Measurements from ENCODE around the gene SCIN.
"Not testable (repeated sequence)": the region's sequence is repeated elsewhere in the genome, so short reads cannot be mapped to it uniquely, and the experiment has no call there.

SCIN gene

GRCh38 chr7:12690041-12690878 lies 119.7 kb downstream of the SCIN start:
- DNase-seq, result no peak

- not testable (repeated sequence) for DNase-seq
These were observed 120.9 kb downstream of the SCIN start for GRCh38 chr7:12691388-12691787.

- no peak for DNase-seq
These were observed 121.5 kb downstream of the SCIN start for GRCh38 chr7:12692035-12692434.

- no peak for DNase-seq
These were observed 122.1 kb downstream of the SCIN start for GRCh38 chr7:12692479-12693259.

GRCh38 chr7:12694817-12695216 lies 124.3 kb downstream of the SCIN start:
- DNase-seq, result no peak

GRCh38 chr7:12695965-12696364 lies 125.4 kb downstream of the SCIN start:
- no peak for DNase-seq

- DNase-seq, result no peak
These were observed 128.8 kb downstream of the SCIN start for GRCh38 chr7:12699299-12699698.

GRCh38 chr7:12701433-12701832 lies 130.9 kb downstream of the SCIN start:
- no peak for DNase-seq

- no peak for DNase-seq
These were observed 133.4 kb downstream of the SCIN start for GRCh38 chr7:12703881-12704280.

GRCh38 chr7:12705878-12706277 lies 135.4 kb downstream of the SCIN start:
- no peak for DNase-seq

- DNase-seq, result no peak
These were observed 136.5 kb downstream of the SCIN start for GRCh38 chr7:12706900-12707536.

- DNase-seq, result no peak
These were observed 137.8 kb downstream of the SCIN start for GRCh38 chr7:12708314-12708713.
